ENCODE measurements around the gene ABRAXAS1.
"Not testable (repeated sequence)": the region's sequence is repeated elsewhere in the genome, so short reads cannot be mapped to it uniquely, and the experiment has no call there.

The ABRAXAS1 gene

GRCh38 chr4:83504996-83505395 is 20.1 kb upstream of the ABRAXAS1 start:
- Histone ChIP-seq H3K9me3 (ENCODE audit: insufficient read depth, low read length) (no peaks in the 10 kb centered on the region), H2AFZ (ENCODE audit: low read depth, low read length, severe bottlenecking) (no peak overlapping the region), H4K20me1 (ENCODE audit: low read depth, low read length) (no peaks in the 10 kb centered on the region), H3K27ac (ENCODE audit: low read depth, low read length) (no peak overlapping the region), H3K36me3 (ENCODE audit: low read length) (no peaks in the 10 kb centered on the region), H3K9ac (ENCODE audit: low read length) (no peak overlapping the region), H3K9me2 (replicated peaks; ENCODE audit: insufficient read depth, low read length) (no peaks in the 10 kb centered on the region), H3K27me3 (ENCODE audit: low read length) (no peaks in the 10 kb centered on the region), H3K79me2 (ENCODE audit: insufficient read depth, low read length) (no peaks in the 10 kb centered on the region), H3F3A (ENCODE audit: insufficient read depth) (no peaks in the 10 kb centered on the region), H3K4me3 (ENCODE audit: insufficient read depth, low read length, poor library complexity, severe bottlenecking) (no peak overlapping the region), H3K4me2 (ENCODE audit: low read depth, low read length, poor library complexity, severe bottlenecking) (no peak overlapping the region)
- no peak for TF ChIP-seq EZH2phosphoT487 (conservative IDR thresholded peaks at IDR 0.05; ENCODE audit: low read length)
- no peak for TF ChIP-seq CTCF (IDR thresholded peaks at IDR 0.05; ENCODE audit: insufficient read depth, low read length, poor library complexity, severe bottlenecking)

GRCh38 chr4:83504503-83504902 is 19.6 kb upstream of the ABRAXAS1 start:
- no peaks in the 10 kb centered on the region for H3K9me2 ChIP-seq (replicated peaks; ENCODE audit: insufficient read depth, low read length)
- no peaks in the 10 kb centered on the region for H3K9me3 ChIP-seq (ENCODE audit: insufficient read depth, low read length)
- no peak overlapping the region for H3K9ac ChIP-seq (ENCODE audit: low read length)
- H3K79me2 ChIP-seq (ENCODE audit: insufficient read depth, low read length) = no peaks in the 10 kb centered on the region
- H3K27me3 ChIP-seq (ENCODE audit: low read length) = no peaks in the 10 kb centered on the region
- peak overlapping the region; percentile 39 for H2AFZ ChIP-seq (ENCODE audit: low read depth, low read length, severe bottlenecking)
- no peaks in the 10 kb centered on the region for H4K20me1 ChIP-seq (ENCODE audit: low read depth, low read length)
- no peaks in the 10 kb centered on the region for H3K36me3 ChIP-seq (ENCODE audit: low read length)
- H3F3A ChIP-seq (ENCODE audit: insufficient read depth) = no peaks in the 10 kb centered on the region
- no peak overlapping the region for H3K4me2 ChIP-seq (ENCODE audit: low read depth, low read length, poor library complexity, severe bottlenecking)
- no peak for TF ChIP-seq CTCF (IDR thresholded peaks at IDR 0.05; ENCODE audit: insufficient read depth, low read length, poor library complexity, severe bottlenecking)
- no peak for TF ChIP-seq EZH2phosphoT487 (conservative IDR thresholded peaks at IDR 0.05; ENCODE audit: low read length)
- H3K27ac ChIP-seq (ENCODE audit: low read depth, low read length) = no peak overlapping the region
- H3K4me3 ChIP-seq (ENCODE audit: insufficient read depth, low read length, poor library complexity, severe bottlenecking) = no peak overlapping the region

- no peak overlapping the region for H3K27ac ChIP-seq (ENCODE audit: low read depth, low read length)
- H3K36me3 ChIP-seq (ENCODE audit: low read length) = no peaks in the 10 kb centered on the region
- no peak overlapping the region for H3K4me3 ChIP-seq (ENCODE audit: insufficient read depth, low read length, poor library complexity, severe bottlenecking)
- no peak overlapping the region for H3K4me2 ChIP-seq (ENCODE audit: low read depth, low read length, poor library complexity, severe bottlenecking)
- H3K27me3 ChIP-seq (ENCODE audit: low read length) = no peaks in the 10 kb centered on the region
- H3K79me2 ChIP-seq (ENCODE audit: insufficient read depth, low read length) = no peaks in the 10 kb centered on the region
- H3F3A ChIP-seq (ENCODE audit: insufficient read depth) = no peaks in the 10 kb centered on the region
- H3K9me3 ChIP-seq (ENCODE audit: insufficient read depth, low read length) = no peaks in the 10 kb centered on the region
- H3K9ac ChIP-seq (ENCODE audit: low read length) = no peak overlapping the region
- H3K9me2 ChIP-seq (replicated peaks; ENCODE audit: insufficient read depth, low read length) = no peaks in the 10 kb centered on the region
- no peaks in the 10 kb centered on the region for H4K20me1 ChIP-seq (ENCODE audit: low read depth, low read length)
- TF ChIP-seq CTCF (IDR thresholded peaks at IDR 0.05; ENCODE audit: insufficient read depth, low read length, poor library complexity, severe bottlenecking) (no peak), EZH2phosphoT487 (conservative IDR thresholded peaks at IDR 0.05; ENCODE audit: low read length) (no peak)
- H2AFZ ChIP-seq (ENCODE audit: low read depth, low read length, severe bottlenecking) = peak overlapping the region; percentile 39
These were observed 19.1 kb upstream of the ABRAXAS1 start for GRCh38 chr4:83503974-83504373.

- H3K9ac ChIP-seq (ENCODE audit: low read length); H3K36me3 ChIP-seq (ENCODE audit: low read length); H3K4me2 ChIP-seq (ENCODE audit: low read depth, low read length, poor library complexity, severe bottlenecking); H3K27me3 ChIP-seq (ENCODE audit: low read length); H2AFZ ChIP-seq (ENCODE audit: low read depth, low read length, severe bottlenecking); H4K20me1 ChIP-seq (ENCODE audit: low read depth, low read length); H3K27ac ChIP-seq (ENCODE audit: low read depth, low read length); H3K4me3 ChIP-seq (ENCODE audit: insufficient read depth, low read length, poor library complexity, severe bottlenecking); H3K79me2 ChIP-seq (ENCODE audit: insufficient read depth, low read length); H3K9me3 ChIP-seq (ENCODE audit: insufficient read depth, low read length); H3F3A ChIP-seq (ENCODE audit: insufficient read depth); H3K9me2 ChIP-seq (replicated peaks; ENCODE audit: insufficient read depth, low read length): not testable (repeated sequence)
These were observed 16.8 kb upstream of the ABRAXAS1 start for GRCh38 chr4:83501671-83502070.
